ENCODE measurements around the gene MSI2.

The MSI2 gene

DNA sequence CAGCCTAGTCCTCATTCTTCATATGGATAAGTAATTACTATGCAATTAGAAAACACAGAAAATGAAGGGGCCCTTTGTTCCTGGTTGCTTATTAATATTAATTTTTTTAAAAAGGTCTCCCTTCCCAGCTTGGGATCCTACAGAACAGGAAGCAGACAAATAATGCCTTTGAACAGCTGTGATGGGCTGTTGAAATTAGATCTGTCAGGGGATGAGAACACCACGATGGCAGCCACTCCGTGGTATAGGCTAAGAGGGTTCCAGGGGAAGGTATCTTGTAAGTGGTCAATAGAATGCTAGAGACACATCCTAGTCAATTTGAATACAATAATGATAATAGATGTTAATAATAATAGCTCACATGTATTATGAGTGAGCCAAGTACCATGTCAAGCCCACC, 405.7 kb downstream of the MSI2 start:
- H3K9me3 ChIP-seq (ENCODE audit: control insufficient read depth, insufficient read depth, low read length): no peaks in the 10 kb centered on the region
- no peak overlapping the region for H3K4me3 ChIP-seq (ENCODE audit: low read length)
- no peaks in the 10 kb centered on the region for H3F3A ChIP-seq (ENCODE audit: control insufficient read depth, insufficient read depth)
- no peaks in the 10 kb centered on the region for H3K27me3 ChIP-seq (ENCODE audit: control insufficient read depth, low read length)
- no peak for TF ChIP-seq EZH2phosphoT487 (IDR thresholded peaks at IDR 0.05; ENCODE audit: borderline replicate concordance, low read length)
- TF ChIP-seq, protein P1, sequence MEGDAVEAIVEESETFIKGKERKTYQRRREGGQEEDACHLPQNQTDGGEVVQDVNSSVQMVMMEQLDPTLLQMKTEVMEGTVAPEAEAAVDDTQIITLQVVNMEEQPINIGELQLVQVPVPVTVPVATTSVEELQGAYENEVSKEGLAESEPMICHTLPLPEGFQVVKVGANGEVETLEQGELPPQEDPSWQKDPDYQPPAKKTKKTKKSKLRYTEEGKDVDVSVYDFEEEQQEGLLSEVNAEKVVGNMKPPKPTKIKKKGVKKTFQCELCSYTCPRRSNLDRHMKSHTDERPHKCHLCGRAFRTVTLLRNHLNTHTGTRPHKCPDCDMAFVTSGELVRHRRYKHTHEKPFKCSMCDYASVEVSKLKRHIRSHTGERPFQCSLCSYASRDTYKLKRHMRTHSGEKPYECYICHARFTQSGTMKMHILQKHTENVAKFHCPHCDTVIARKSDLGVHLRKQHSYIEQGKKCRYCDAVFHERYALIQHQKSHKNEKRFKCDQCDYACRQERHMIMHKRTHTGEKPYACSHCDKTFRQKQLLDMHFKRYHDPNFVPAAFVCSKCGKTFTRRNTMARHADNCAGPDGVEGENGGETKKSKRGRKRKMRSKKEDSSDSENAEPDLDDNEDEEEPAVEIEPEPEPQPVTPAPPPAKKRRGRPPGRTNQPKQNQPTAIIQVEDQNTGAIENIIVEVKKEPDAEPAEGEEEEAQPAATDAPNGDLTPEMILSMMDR (IDR thresholded peaks at IDR 0.05; ENCODE audit: low read depth, low read length, poor library complexity, severe bottlenecking): no peak
- H3K9me2 ChIP-seq (replicated peaks; ENCODE audit: control insufficient read depth, low read length): no peaks in the 10 kb centered on the region
- no peaks in the 10 kb centered on the region for H3K79me2 ChIP-seq (ENCODE audit: control insufficient read depth, low read length)
- H4K20me1 ChIP-seq (ENCODE audit: control insufficient read depth, insufficient read depth, low read depth, low read length): no peaks in the 10 kb centered on the region
- peaks cover 15% of the 10 kb centered on the region for H3K36me3 ChIP-seq (ENCODE audit: control insufficient read depth, low read length)
- no peak overlapping the region for H3K4me2 ChIP-seq (ENCODE audit: low read length)
- peaks cover 27% of the 10 kb centered on the region for H3K4me1 ChIP-seq (ENCODE audit: control insufficient read depth, low read length)
- no peak overlapping the region for H3K27ac ChIP-seq (ENCODE audit: low read depth, low read length)

GRCh38 chr17:57662644-57663308, 406.5 kb downstream of the MSI2 start:
- H3K27me3 ChIP-seq (ENCODE audit: control insufficient read depth, low read length): no peaks in the 10 kb centered on the region
- peaks cover 27% of the 10 kb centered on the region for H3K4me1 ChIP-seq (ENCODE audit: control insufficient read depth, low read length)
- TF ChIP-seq, protein P1 (IDR thresholded peaks at IDR 0.05; ENCODE audit: low read depth, low read length, poor library complexity, severe bottlenecking): no peak
- TF ChIP-seq EZH2phosphoT487 (IDR thresholded peaks at IDR 0.05; ENCODE audit: borderline replicate concordance, low read length): no peak
- no peaks in the 10 kb centered on the region for H4K20me1 ChIP-seq (ENCODE audit: control insufficient read depth, insufficient read depth, low read depth, low read length)
- no peaks in the 10 kb centered on the region for H3K9me3 ChIP-seq (ENCODE audit: control insufficient read depth, insufficient read depth, low read length)
- H3K79me2 ChIP-seq (ENCODE audit: control insufficient read depth, low read length): no peaks in the 10 kb centered on the region
- no peak overlapping the region for H3K4me2 ChIP-seq (ENCODE audit: low read length)
- H3F3A ChIP-seq (ENCODE audit: control insufficient read depth, insufficient read depth): no peaks in the 10 kb centered on the region
- H3K36me3 ChIP-seq (ENCODE audit: control insufficient read depth, low read length): peaks cover 15% of the 10 kb centered on the region
- H3K27ac ChIP-seq (ENCODE audit: low read depth, low read length): no peak overlapping the region
- no peak overlapping the region for H3K4me3 ChIP-seq (ENCODE audit: low read length)
- H3K9me2 ChIP-seq (replicated peaks; ENCODE audit: control insufficient read depth, low read length): no peaks in the 10 kb centered on the region

- no peak overlapping the region for H3K27ac ChIP-seq (ENCODE audit: low read depth, low read length)
- TF ChIP-seq, protein P1 (IDR thresholded peaks at IDR 0.05; ENCODE audit: low read depth, low read length, poor library complexity, severe bottlenecking): no peak
- no peak for TF ChIP-seq EZH2phosphoT487 (IDR thresholded peaks at IDR 0.05; ENCODE audit: borderline replicate concordance, low read length)
- H3K4me2 ChIP-seq (ENCODE audit: low read length): no peak overlapping the region
- H3K4me1 ChIP-seq (ENCODE audit: control insufficient read depth, low read length): peaks cover 27% of the 10 kb centered on the region
- H4K20me1 ChIP-seq (ENCODE audit: control insufficient read depth, insufficient read depth, low read depth, low read length): no peaks in the 10 kb centered on the region
- peaks cover 10% of the 10 kb centered on the region for H3K36me3 ChIP-seq (ENCODE audit: control insufficient read depth, low read length)
- no peaks in the 10 kb centered on the region for H3K27me3 ChIP-seq (ENCODE audit: control insufficient read depth, low read length)
- no peaks in the 10 kb centered on the region for H3K79me2 ChIP-seq (ENCODE audit: control insufficient read depth, low read length)
- no peaks in the 10 kb centered on the region for H3F3A ChIP-seq (ENCODE audit: control insufficient read depth, insufficient read depth)
- no peak overlapping the region for H3K4me3 ChIP-seq (ENCODE audit: low read length)
- H3K9me3 ChIP-seq (ENCODE audit: control insufficient read depth, insufficient read depth, low read length): no peaks in the 10 kb centered on the region
- no peaks in the 10 kb centered on the region for H3K9me2 ChIP-seq (replicated peaks; ENCODE audit: control insufficient read depth, low read length)
Observed at GRCh38 chr17:57663326-57664070, 407.2 kb downstream of the MSI2 start.

Measured in DOHH2 (cell line).